Natural killer cell (primary cell): ENCODE results near the gene SERPINA3. TPM values are rescaled to one million over a fixed set of nuclear protein-coding genes. Genes with fewer than 3 reads are reported as not detected.

Experiments
- ATAC-seq, 3 donors: fragments of 150-1000 bp in 2 of 3; fragments of 200-7000 bp in 1 of 3; cut with Tn5 transposase; 1 replicate in 1 of 3; 2 replicates in 2 of 3; pipeline ENCODE4 v1.10.0; 2021; ENCODE audit warnings: mild to moderate bottlenecking in 2 of 3, moderate library complexity in 2 of 3
- DNase-seq, 2 donors: peaks; one replicate each; pipeline versions ENCODE4 v3.0.0 to v3.0.0-alpha.2; 2013 to 2021; ENCODE audit warnings: mixed read lengths in 1 of 2
- H3K27ac ChIP-seq: one replicate; pipeline ENCODE4 v1.5.1; 2013; ENCODE audit warnings: mild to moderate bottlenecking, low read length
- H3K27me3 ChIP-seq: one replicate; pipeline ENCODE4 v1.6.1; 2013; ENCODE audit warnings: low read length; ENCODE audit not compliant: control insufficient read depth, insufficient read depth
- H3K36me3 ChIP-seq: one replicate; pipeline ENCODE4 v1.6.1; 2013; ENCODE audit warnings: low read length; ENCODE audit not compliant: control insufficient read depth, insufficient read depth
- H3K4me1 ChIP-seq: one replicate; pipeline ENCODE4 v1.6.1; 2013; ENCODE audit warnings: low read length; ENCODE audit not compliant: control insufficient read depth, insufficient read depth
- H3K4me3 ChIP-seq: one replicate; pipeline ENCODE4 v1.5.1; 2013; ENCODE audit warnings: low read length
- H3K9me3 ChIP-seq: one replicate; pipeline ENCODE4 v1.6.1; 2013; ENCODE audit warnings: low read length; ENCODE audit not compliant: control insufficient read depth, insufficient read depth
- H3K27ac Mint-ChIP-seq, 2 donors: one replicate each; pipeline ENCODE4 v1.8.0; 2022; ENCODE audit warnings: mild to moderate bottlenecking in 2 of 2, mixed read lengths in 2 of 2, moderate library complexity in 1 of 2
- H3K27me3 Mint-ChIP-seq, 2 donors: one replicate each; pipeline ENCODE4 v1.8.0; 2022; ENCODE audit warnings: low read depth in 2 of 2, mixed read lengths in 2 of 2
- H3K36me3 Mint-ChIP-seq: one replicate; pipeline ENCODE4 v1.8.0; 2022; ENCODE audit warnings: mixed read lengths
- H3K4me1 Mint-ChIP-seq, 2 donors: one replicate each; pipeline ENCODE4 v1.8.0; 2022; ENCODE audit warnings: mixed read lengths in 2 of 2
- H3K4me3 Mint-ChIP-seq: one replicate; pipeline ENCODE4 v1.8.0; 2022; ENCODE audit warnings: mild to moderate bottlenecking, moderate library complexity, mixed read lengths
- H3K9me3 Mint-ChIP-seq, 2 donors: one replicate each; pipeline ENCODE4 v1.8.0; 2022; ENCODE audit warnings: mixed read lengths in 2 of 2
- CTCF ChIP-seq: fragments of 200-600 bp; IDR thresholded peaks from one replicate; pipeline ENCODE4 v1.8.0; 2022; ENCODE audit warnings: antibody characterized with exemption
- WGBS: methylation state at CpG from one replicate; pipeline ENCODE4 v1.1.7; 2013; ENCODE audit warnings: missing lambda C conversion rate; ENCODE audit not compliant: insufficient coverage; 5-methylcytosine and 5-hydroxymethylcytosine counted together
- intact Hi-C: fragments of 100-400 bp; cut with micrococcal nuclease; formaldehyde crosslinking; loops from one replicate; pipeline ENCODE4 v1.14.2; 2022
- total RNA-seq, 4 donors: library from RNA; stranded (reverse); fragments of 120-200 nt in 1 of 4; gene quantifications; one replicate each; pipeline versions ENCODE4 v1.2.3 to v1.2.4, GENCODE V29; 2013 to 2022

SERPINA3 gene
- total RNA-seq, 3 donors from 2014 or later (not counting 1 experiment from before 2014, with no cell fraction given), result not detected

- Histone ChIP-seq H3K9me3 (no peaks in the 10 kb centered on the region), H3K27me3 (no peaks in the 10 kb centered on the region), H3K4me1 (no peaks in the 10 kb centered on the region), H3K27ac (no peak overlapping the region), H3K4me3 (no peak overlapping the region), H3K36me3 (no peaks in the 10 kb centered on the region)
- no peaks in the 10 kb centered on the region for H3K36me3 Mint-ChIP-seq
- no peak overlapping the region for H3K27ac Mint-ChIP-seq
- TF ChIP-seq CTCF, result no peak
- no peak overlapping the region for H3K4me3 Mint-ChIP-seq
- ATAC-seq (no peak), DNase-seq (no peak)
- 82% methylated on average over 4 of the region's 4 CpGs for WGBS
- intact Hi-C loops, result no loop called here
- no peaks in the 10 kb centered on the region for H3K9me3 Mint-ChIP-seq
- H3K4me1 Mint-ChIP-seq, result no peaks in the 10 kb centered on the region
- peaks cover 14 to 40% of the 10 kb centered on the region in 2 donors for H3K27me3 Mint-ChIP-seq
These were observed 52.9 kb downstream of the SERPINA3 start for GRCh38 chr14:94665121-94665520.

GRCh38 chr14:94665544-94665943 is 53.4 kb downstream of the SERPINA3 start:
- H3K27ac ChIP-seq, result no peak overlapping the region
- no peaks in the 10 kb centered on the region for H3K27me3 ChIP-seq
- no CpG with 5 or more reads among the region's 2 CpGs for WGBS
- H3K36me3 Mint-ChIP-seq, result no peaks in the 10 kb centered on the region
- ATAC-seq (no peak), DNase-seq (no peak)
- no peaks in the 10 kb centered on the region for H3K9me3 ChIP-seq
- H3K36me3 ChIP-seq, result no peaks in the 10 kb centered on the region
- H3K4me3 Mint-ChIP-seq, result no peak overlapping the region
- H3K4me1 Mint-ChIP-seq, result no peaks in the 10 kb centered on the region
- H3K9me3 Mint-ChIP-seq, result no peaks in the 10 kb centered on the region
- H3K4me3 ChIP-seq, result no peak overlapping the region
- H3K27ac Mint-ChIP-seq, result no peak overlapping the region
- peaks cover 14 to 36% of the 10 kb centered on the region in 2 donors for H3K27me3 Mint-ChIP-seq
- no peaks in the 10 kb centered on the region for H3K4me1 ChIP-seq
- TF ChIP-seq CTCF, result no peak
- intact Hi-C loops, result no loop called here

GRCh38 chr14:94670692-94671285 is 58.6 kb downstream of the SERPINA3 start:
- no peaks in the 10 kb centered on the region for H3K9me3 Mint-ChIP-seq
- H3K36me3 Mint-ChIP-seq, result no peaks in the 10 kb centered on the region
- no peak overlapping the region for H3K27ac Mint-ChIP-seq
- Histone ChIP-seq H3K27ac (no peak overlapping the region), H3K27me3 (no peaks in the 10 kb centered on the region), H3K9me3 (no peaks in the 10 kb centered on the region), H3K36me3 (no peaks in the 10 kb centered on the region), H3K4me3 (no peak overlapping the region), H3K4me1 (no peaks in the 10 kb centered on the region)
- ATAC-seq (no peak), DNase-seq (no peak)
- no peaks in the 10 kb centered on the region for H3K4me1 Mint-ChIP-seq
- no peak overlapping the region for H3K4me3 Mint-ChIP-seq
- 78% methylated on average over 11 of the region's 11 CpGs for WGBS
- TF ChIP-seq CTCF, result no peak
- intact Hi-C loops, result no loop called here
- peaks cover 8 to 22% of the 10 kb centered on the region in 2 donors for H3K27me3 Mint-ChIP-seq

GRCh38 chr14:94671870-94672444 is 59.8 kb downstream of the SERPINA3 start:
- Mint-ChIP-seq H3K4me3 (no peak overlapping the region), H3K27ac (no peak overlapping the region), H3K9me3 (no peaks in the 10 kb centered on the region), H3K27me3 (peaks cover 10 to 24% of the 10 kb centered on the region in 2 donors), H3K36me3 (no peaks in the 10 kb centered on the region), H3K4me1 (no peaks in the 10 kb centered on the region)
- intact Hi-C loops, result no loop called here
- no peaks in the 10 kb centered on the region for H3K4me1 ChIP-seq
- H3K9me3 ChIP-seq, result no peaks in the 10 kb centered on the region
- no peak overlapping the region for H3K4me3 ChIP-seq
- no peak overlapping the region for H3K27ac ChIP-seq
- no peak for TF ChIP-seq CTCF
- DNase-seq (no peak), ATAC-seq (no peak)
- no peaks in the 10 kb centered on the region for H3K27me3 ChIP-seq
- H3K36me3 ChIP-seq, result no peaks in the 10 kb centered on the region
- WGBS, result 89% methylated on average over 7 of the region's 7 CpGs
